ENCODE results near the gene SKOR1. TPM values are rescaled to one million over a fixed set of nuclear protein-coding genes. Genes with fewer than 3 reads are reported as not detected.

Gene SKOR1
- total RNA-seq, 2 experiments from 2014 or later, result 1.0 to 1.5 TPM

Small RNA genes lying within 50 kb of the gene (small RNA-seq; reads per million reads assigned to genes)
- gene RNU6-1, result 0.31 reads per million

Other genes starting within 250 kb of the SKOR1 start
- gene RNU6-1, start 14.5 kb downstream of the SKOR1 start, total RNA-seq (2014; rRNA removed; shearing (Covaris generic)), result not detected in 2 replicates
- gene RNU6-1, start 14.5 kb downstream of the SKOR1 start, total RNA-seq (2022), result not detected in 2 replicates
- 36.2 and 44.1 TPM in 2 replicates for gene PIAS1, start 228.8 kb downstream of the SKOR1 start, total RNA-seq (2014; rRNA removed; shearing (Covaris generic))
- 59.0 and 72.8 TPM in 2 replicates for gene PIAS1, start 228.8 kb downstream of the SKOR1 start, total RNA-seq (2022)

Measured in OCI-LY7 (cell line).